HG03196 (cell line): ENCODE measurements around the gene OLIG3.

Experiments
- ATAC-seq: cut with Tn5 transposase; IDR thresholded peaks from one replicate; pipeline ENCODE4 v1.9.1; 2021; ENCODE audit not compliant: unreplicated experiment

The OLIG3 gene

GRCh38 chr6:137496368-137496767 lies 2.2 kb upstream of the OLIG3 start:
- ATAC-seq: no peak

GRCh38 chr6:137495703-137496336 lies 1.6 kb upstream of the OLIG3 start:
- no peak for ATAC-seq

- ATAC-seq: no peak
Observed at GRCh38 chr6:137494988-137495702, 951 bp upstream of the OLIG3 start.

- ATAC-seq: no peak
Observed at GRCh38 chr6:137493218-137494038, 766 bp downstream of the OLIG3 start.

GRCh38 chr6:137492289-137493217 lies 1.6 kb downstream of the OLIG3 start:
- ATAC-seq: no peak

- no peak for ATAC-seq
Observed at GRCh38 chr6:137491478-137491877, 2.7 kb downstream of the OLIG3 start.

- ATAC-seq: no peak
Observed at GRCh38 chr6:137490961-137491360, 3.2 kb downstream of the OLIG3 start.

- ATAC-seq: no peak
Observed at GRCh38 chr6:137490006-137490905, 3.9 kb downstream of the OLIG3 start.

GRCh38 chr6:137489046-137490005 lies 4.9 kb downstream of the OLIG3 start:
- no peak for ATAC-seq

- no peak for ATAC-seq
Observed at GRCh38 chr6:137488150-137489045, 5.8 kb downstream of the OLIG3 start.

- no peak for ATAC-seq
Observed at GRCh38 chr6:137487869-137488149, 6.4 kb downstream of the OLIG3 start.

GRCh38 chr6:137487181-137487868 lies 6.9 kb downstream of the OLIG3 start:
- no peak for ATAC-seq

GRCh38 chr6:137486416-137486815 lies 7.8 kb downstream of the OLIG3 start:
- ATAC-seq: no peak

- no peak for ATAC-seq
Observed at GRCh38 chr6:137480431-137480830, 13.8 kb downstream of the OLIG3 start.

GRCh38 chr6:137475103-137475502 lies 19.1 kb downstream of the OLIG3 start:
- no peak for ATAC-seq

GRCh38 chr6:137473598-137473997 lies 20.6 kb downstream of the OLIG3 start:
- no peak for ATAC-seq

GRCh38 chr6:137472641-137473137 lies 21.5 kb downstream of the OLIG3 start:
- no peak for ATAC-seq
